ENCODE results near the gene KCNS3.

KCNS3 gene

GRCh38 chr2:17958466-17959092 lies 80.1 kb downstream of the KCNS3 start:
- H3K36me3 ChIP-seq (ENCODE audit: insufficient read depth, low read length): no peaks in the 10 kb centered on the region

GRCh38 chr2:17959356-17959755 lies 80.9 kb downstream of the KCNS3 start:
- Histone ChIP-seq H2AFZ (ENCODE audit: low read length) (no peak overlapping the region), H3F3A (ENCODE audit: insufficient read depth, low read length) (no peaks in the 10 kb centered on the region), H3K9me2 (ENCODE audit: low read depth, low read length) (no peaks in the 10 kb centered on the region), H4K20me1 (ENCODE audit: insufficient read depth, low read length) (no peaks in the 10 kb centered on the region), H3K27me3 (ENCODE audit: insufficient read depth, low read length) (no peaks in the 10 kb centered on the region), H3K4me2 (ENCODE audit: low read length) (no peak overlapping the region), H3K36me3 (ENCODE audit: insufficient read depth, low read length) (no peaks in the 10 kb centered on the region), H3K27ac (ENCODE audit: low read depth, low read length, poor library complexity, severe bottlenecking) (no peak overlapping the region), H3K4me3 (ENCODE audit: low read depth, low read length, poor library complexity, severe bottlenecking) (no peak overlapping the region), H3K79me2 (ENCODE audit: insufficient read depth, low read length) (no peaks in the 10 kb centered on the region), H3K9me3 (ENCODE audit: low read length) (no peaks in the 10 kb centered on the region), H3K4me1 (ENCODE audit: insufficient read depth, low read length, severe bottlenecking) (no peaks in the 10 kb centered on the region), H3K9ac (ENCODE audit: low read length) (no peak overlapping the region)
- no peak for TF ChIP-seq EZH2 (IDR thresholded peaks at IDR 0.05; ENCODE audit: borderline replicate concordance, low read length)
- no peak for TF ChIP-seq CTCF (IDR thresholded peaks at IDR 0.05; ENCODE audit: low read length)

More at GRCh38 chr2:17958466-17959092, 80.1 kb downstream of the KCNS3 start:
- Histone ChIP-seq H3K4me3 (ENCODE audit: low read depth, low read length, poor library complexity, severe bottlenecking) (no peak overlapping the region), H4K20me1 (ENCODE audit: insufficient read depth, low read length) (no peaks in the 10 kb centered on the region), H3F3A (ENCODE audit: insufficient read depth, low read length) (no peaks in the 10 kb centered on the region), H3K9ac (ENCODE audit: low read length) (no peak overlapping the region), H3K4me1 (ENCODE audit: insufficient read depth, low read length, severe bottlenecking) (no peaks in the 10 kb centered on the region), H3K27ac (ENCODE audit: low read depth, low read length, poor library complexity, severe bottlenecking) (no peak overlapping the region), H2AFZ (ENCODE audit: low read length) (no peak overlapping the region), H3K9me2 (ENCODE audit: low read depth, low read length) (no peaks in the 10 kb centered on the region), H3K9me3 (ENCODE audit: low read length) (no peaks in the 10 kb centered on the region), H3K4me2 (ENCODE audit: low read length) (no peak overlapping the region), H3K27me3 (ENCODE audit: insufficient read depth, low read length) (no peaks in the 10 kb centered on the region), H3K79me2 (ENCODE audit: insufficient read depth, low read length) (no peaks in the 10 kb centered on the region)
- TF ChIP-seq CTCF (IDR thresholded peaks at IDR 0.05; ENCODE audit: low read length): no peak
- TF ChIP-seq EZH2 (IDR thresholded peaks at IDR 0.05; ENCODE audit: borderline replicate concordance, low read length): no peak

- Histone ChIP-seq H3K4me1 (ENCODE audit: insufficient read depth, low read length, severe bottlenecking) (no peaks in the 10 kb centered on the region), H3K79me2 (ENCODE audit: insufficient read depth, low read length) (no peaks in the 10 kb centered on the region), H3K27me3 (ENCODE audit: insufficient read depth, low read length) (no peaks in the 10 kb centered on the region), H2AFZ (ENCODE audit: low read length) (no peak overlapping the region), H3K9ac (ENCODE audit: low read length) (no peak overlapping the region), H3K9me2 (ENCODE audit: low read depth, low read length) (no peaks in the 10 kb centered on the region), H3K4me3 (ENCODE audit: low read depth, low read length, poor library complexity, severe bottlenecking) (no peak overlapping the region), H3K36me3 (ENCODE audit: insufficient read depth, low read length) (no peaks in the 10 kb centered on the region), H3K4me2 (ENCODE audit: low read length) (no peak overlapping the region), H3F3A (ENCODE audit: insufficient read depth, low read length) (no peaks in the 10 kb centered on the region), H3K9me3 (ENCODE audit: low read length) (no peaks in the 10 kb centered on the region), H4K20me1 (ENCODE audit: insufficient read depth, low read length) (no peaks in the 10 kb centered on the region), H3K27ac (ENCODE audit: low read depth, low read length, poor library complexity, severe bottlenecking) (no peak overlapping the region)
- TF ChIP-seq EZH2 (IDR thresholded peaks at IDR 0.05; ENCODE audit: borderline replicate concordance, low read length): no peak
- no peak for TF ChIP-seq CTCF (IDR thresholded peaks at IDR 0.05; ENCODE audit: low read length)
Observed at GRCh38 chr2:17959833-17960232, 81.4 kb downstream of the KCNS3 start.
